ENCODE data around the gene SMARCB1.

- TF ChIP-seq CTCF (IDR thresholded peaks at IDR 0.05 in 8 of 11, conservative IDR thresholded peaks at IDR 0.05 in 3 of 11) (no peak), POLR2AphosphoS5 (IDR thresholded peaks at IDR 0.05) (no peak)
Measured at GRCh38 chr22:23859201-23859600, 72.4 kb downstream of the SMARCB1 start.
